Urinary bladder (tissue), 4 donors: ENCODE measurements around the gene PLD3. TPM values are rescaled to one million over a fixed set of nuclear protein-coding genes. Genes with fewer than 3 reads are reported as not detected.
A peak's percentile ranks its signal among the peaks of the same experiment; 100 is the strongest.

Experiments used
- DNase-seq: peaks from one replicate; pipeline ENCODE4 v3.0.0-alpha.2; 2015; ENCODE audit errors: extremely low spot score
- H3K27ac ChIP-seq: one replicate; pipeline ENCODE4 v1.5.1; 2013; ENCODE audit warnings: low read depth, mild to moderate bottlenecking, moderate library complexity
- H3K36me3 ChIP-seq: one replicate; pipeline ENCODE4 v1.6.1; 2013; ENCODE audit warnings: mild to moderate bottlenecking, moderate library complexity; ENCODE audit not compliant: insufficient read depth
- H3K4me1 ChIP-seq: one replicate; pipeline ENCODE4 v1.6.1; 2013; ENCODE audit warnings: mild to moderate bottlenecking, moderate library complexity; ENCODE audit not compliant: insufficient read depth
- H3K4me3 ChIP-seq: one replicate; pipeline ENCODE4 v1.5.1; 2013; ENCODE audit warnings: low read depth, low read length
- WGBS: extraction: QIAGEN DNeasy Blood & Tissue Kit; methylation state at CpG from one replicate; pipeline ENCODE4 v1.1.7; 2013; 5-methylcytosine and 5-hydroxymethylcytosine counted together
- polyA plus RNA-seq: library from polyadenylated mRNA; stranded (reverse); fragments of 200-250 nt; gene quantifications from one replicate; pipeline ENCODE4 v1.2.3, GENCODE V29; 2013
- total RNA-seq: library from RNA; depleted of rRNA; stranded (reverse); fragments of >200 nt; gene quantifications from one replicate; pipeline ENCODE4 v1.2.3, GENCODE V29; 2014
- donor health status: healthy with polysubstance abuse.
- donor health status: healthy.

Gene PLD3
- total and polyA plus RNA-seq, 2 donors = 133 to 289 TPM

GRCh38 chr19:40413291-40413845 lies 64.9 kb downstream of the PLD3 start, which contains the start of gene PRX:
Gene PRX (minus strand): TSS chr19:40413378. CDS start chr19:40407932, 5,446 bp downstream.
- DNase-seq = no peak
- Histone ChIP-seq H3K27ac (no peak within 1 kb of the TSS), H3K4me3 (no peak within 1 kb of the TSS), H3K4me1 (no peaks in the 10 kb centered on the region), H3K36me3 (no peaks in the 10 kb centered on the region)
- 28% methylated on average over 18 of the region's 18 CpGs for WGBS

- H3K36me3 ChIP-seq = no peaks in the 10 kb centered on the region
- no peaks in the 10 kb centered on the region for H3K4me1 ChIP-seq
- H3K4me3 ChIP-seq = no peak overlapping the region
- no peak for DNase-seq
- WGBS = 83% methylated on average over 21 of the region's 21 CpGs
- H3K27ac ChIP-seq = no peak overlapping the region
Measured at GRCh38 chr19:40414542-40415535, 66.3 kb downstream of the PLD3 start.

- Histone ChIP-seq H3K4me3 (no peak overlapping the region), H3K27ac (no peak overlapping the region), H3K4me1 (no peaks in the 10 kb centered on the region), H3K36me3 (no peaks in the 10 kb centered on the region)
- 98% methylated on average over 2 of the region's 2 CpGs for WGBS
- DNase-seq = no peak
Measured at GRCh38 chr19:40415768-40416167, 67.3 kb downstream of the PLD3 start.

GRCh38 chr19:40416918-40417642 lies 68.6 kb downstream of the PLD3 start:
- 40% methylated on average over 16 of the region's 16 CpGs for WGBS
- DNase-seq = no peak
- Histone ChIP-seq H3K4me1 (no peaks in the 10 kb centered on the region), H3K4me3 (no peak overlapping the region), H3K36me3 (no peaks in the 10 kb centered on the region), H3K27ac (peak overlapping the region; percentile 91)

- Histone ChIP-seq H3K36me3 (no peaks in the 10 kb centered on the region), H3K4me3 (no peak overlapping the region), H3K27ac (peak overlapping the region; percentile 91), H3K4me1 (no peaks in the 10 kb centered on the region)
- DNase-seq = no peak
- WGBS = 63% methylated on average over 4 of the region's 4 CpGs
Measured at GRCh38 chr19:40417643-40417981, 69.1 kb downstream of the PLD3 start.

- no peak overlapping the region for H3K27ac ChIP-seq
- H3K4me1 ChIP-seq = no peaks in the 10 kb centered on the region
- H3K4me3 ChIP-seq = no peak overlapping the region
- no peak for DNase-seq
- WGBS = 95% methylated on average over 3 of the region's 3 CpGs
- no peaks in the 10 kb centered on the region for H3K36me3 ChIP-seq
Measured at GRCh38 chr19:40418040-40418439, 69.5 kb downstream of the PLD3 start.

GRCh38 chr19:40419066-40419612 lies 70.6 kb downstream of the PLD3 start:
- Histone ChIP-seq H3K4me3 (no peak overlapping the region), H3K4me1 (no peaks in the 10 kb centered on the region), H3K27ac (no peak overlapping the region), H3K36me3 (no peaks in the 10 kb centered on the region)
- no peak for DNase-seq
- 71% methylated on average over 5 of the region's 5 CpGs for WGBS

- Histone ChIP-seq H3K4me1 (no peaks in the 10 kb centered on the region), H3K4me3 (no peak overlapping the region), H3K36me3 (no peaks in the 10 kb centered on the region), H3K27ac (no peak overlapping the region)
- DNase-seq = no peak
- 82% methylated on average over 5 of the region's 5 CpGs for WGBS
Measured at GRCh38 chr19:40419780-40420179, 71.3 kb downstream of the PLD3 start.

- Histone ChIP-seq H3K4me3 (peak overlapping the region; percentile 54), H3K36me3 (no peaks in the 10 kb centered on the region), H3K4me1 (no peaks in the 10 kb centered on the region), H3K27ac (peak overlapping the region; percentile 100)
- WGBS = 53% methylated on average over 14 of the region's 14 CpGs
- DNase-seq = no peak
Measured at GRCh38 chr19:40420451-40420765, 71.9 kb downstream of the PLD3 start.

GRCh38 chr19:40420766-40421765 lies 72.6 kb downstream of the PLD3 start:
- WGBS = 2% methylated on average over 56 of the region's 56 CpGs

GRCh38 chr19:40421993-40422747 lies 73.7 kb downstream of the PLD3 start:
- no peak overlapping the region for H3K27ac ChIP-seq

More at GRCh38 chr19:40420766-40421765, 72.6 kb downstream of the PLD3 start:
- Histone ChIP-seq H3K27ac (peak overlapping the region; percentile 100), H3K4me1 (no peaks in the 10 kb centered on the region), H3K36me3 (no peaks in the 10 kb centered on the region), H3K4me3 (peak overlapping the region; percentile 54)
- DNase-seq = peak; percentile 83

More at GRCh38 chr19:40421993-40422747, 73.7 kb downstream of the PLD3 start:
- Histone ChIP-seq H3K4me1 (no peaks in the 10 kb centered on the region), H3K36me3 (no peaks in the 10 kb centered on the region), H3K4me3 (no peak overlapping the region)
- DNase-seq = no peak
- WGBS = 71% methylated on average over 16 of the region's 16 CpGs
